NCI-H1436 treated with DMSO at 0.1 percent for 48 hours (cell line): Measurements from ENCODE around the gene UCK2.

Experiments
- DNase-seq: peaks from one replicate; lab custom pipeline; 2025; lab: John Stamatoyannopoulos, UW

The UCK2 gene

GRCh38 chr1:165855010-165855838 is 27.8 kb downstream of the UCK2 start:
- no peak for DNase-seq

DNA sequence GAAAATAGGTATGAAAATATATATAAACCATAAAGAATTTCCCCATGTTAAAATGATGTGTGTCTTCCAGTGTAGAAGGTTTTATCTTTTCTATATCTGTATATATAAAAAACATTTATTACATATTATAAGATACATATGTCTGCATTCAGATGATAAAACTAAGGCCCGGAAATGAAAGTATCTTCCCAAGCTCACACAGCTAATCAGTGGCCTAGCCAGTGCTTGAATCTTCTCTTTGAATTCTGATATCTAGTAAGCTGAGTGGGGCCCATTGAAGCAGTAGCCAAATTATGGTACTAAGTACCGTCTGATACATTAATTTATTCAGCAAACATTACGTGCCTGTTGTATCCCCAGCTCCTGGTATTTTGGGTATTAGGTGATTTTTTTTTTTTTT is 28.6 kb downstream of the UCK2 start:
- DNase-seq: no peak

- DNase-seq: no peak
These were observed 29.2 kb downstream of the UCK2 start for GRCh38 chr1:165856606-165857005.

DNA sequence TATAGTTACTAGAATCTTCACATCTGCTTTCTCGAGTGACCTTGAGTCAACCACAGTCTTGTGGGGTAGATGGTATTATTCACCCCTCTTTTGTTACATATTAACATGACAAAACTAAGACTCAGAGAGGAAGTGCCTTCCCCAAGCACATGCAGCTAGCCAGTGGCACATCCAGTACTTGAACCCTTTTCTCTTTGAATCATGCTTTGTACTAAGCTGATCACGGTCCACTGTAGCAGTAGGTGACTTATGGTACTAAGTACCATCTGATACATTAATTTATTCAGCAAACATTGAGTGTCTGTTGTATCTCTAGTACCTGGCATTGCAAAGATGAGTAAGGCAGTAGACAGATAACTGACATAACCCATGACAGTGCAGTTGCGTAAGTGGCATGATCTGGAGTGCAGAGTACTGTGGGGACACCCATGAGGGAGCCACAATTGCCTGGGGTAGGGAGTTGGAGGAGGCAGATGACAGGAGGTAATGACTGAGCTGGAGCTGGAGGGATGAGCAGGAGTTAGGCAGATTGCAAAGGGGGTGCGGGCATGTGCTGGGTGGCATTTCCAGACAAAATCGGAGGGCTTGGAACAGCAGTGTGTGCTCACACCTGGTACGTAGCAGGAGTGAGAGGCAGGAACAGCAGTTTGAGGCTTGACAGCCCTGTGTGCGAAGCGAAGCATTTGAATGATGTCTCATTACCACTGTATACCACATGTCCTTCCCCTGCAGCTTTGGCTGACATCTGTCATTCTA is 29.8 kb downstream of the UCK2 start:
- DNase-seq: no peak

DNA sequence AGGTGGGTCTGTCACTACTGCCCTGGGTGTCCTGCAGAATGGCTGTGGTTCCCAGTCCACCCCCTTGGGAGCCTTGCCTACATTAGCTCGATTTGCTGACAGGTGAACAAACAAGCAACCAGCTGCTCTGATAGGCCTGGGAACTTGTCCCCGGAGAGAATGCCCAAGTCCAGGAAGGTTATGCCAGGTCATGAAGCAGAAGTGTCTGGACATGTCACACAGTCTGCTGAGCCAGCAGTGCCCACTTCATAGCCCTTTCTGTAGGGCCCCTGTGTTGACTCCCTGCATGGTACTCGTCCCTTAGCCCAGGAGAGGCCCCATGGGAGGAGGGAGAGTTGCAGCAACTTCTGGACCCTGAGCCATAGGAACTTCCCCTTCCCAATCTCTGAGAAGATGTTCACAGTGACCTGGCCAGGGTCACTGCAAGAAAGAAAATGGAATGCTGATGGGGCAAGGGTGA is 31.0 kb downstream of the UCK2 start:
- DNase-seq: peak; percentile 19

DNA sequence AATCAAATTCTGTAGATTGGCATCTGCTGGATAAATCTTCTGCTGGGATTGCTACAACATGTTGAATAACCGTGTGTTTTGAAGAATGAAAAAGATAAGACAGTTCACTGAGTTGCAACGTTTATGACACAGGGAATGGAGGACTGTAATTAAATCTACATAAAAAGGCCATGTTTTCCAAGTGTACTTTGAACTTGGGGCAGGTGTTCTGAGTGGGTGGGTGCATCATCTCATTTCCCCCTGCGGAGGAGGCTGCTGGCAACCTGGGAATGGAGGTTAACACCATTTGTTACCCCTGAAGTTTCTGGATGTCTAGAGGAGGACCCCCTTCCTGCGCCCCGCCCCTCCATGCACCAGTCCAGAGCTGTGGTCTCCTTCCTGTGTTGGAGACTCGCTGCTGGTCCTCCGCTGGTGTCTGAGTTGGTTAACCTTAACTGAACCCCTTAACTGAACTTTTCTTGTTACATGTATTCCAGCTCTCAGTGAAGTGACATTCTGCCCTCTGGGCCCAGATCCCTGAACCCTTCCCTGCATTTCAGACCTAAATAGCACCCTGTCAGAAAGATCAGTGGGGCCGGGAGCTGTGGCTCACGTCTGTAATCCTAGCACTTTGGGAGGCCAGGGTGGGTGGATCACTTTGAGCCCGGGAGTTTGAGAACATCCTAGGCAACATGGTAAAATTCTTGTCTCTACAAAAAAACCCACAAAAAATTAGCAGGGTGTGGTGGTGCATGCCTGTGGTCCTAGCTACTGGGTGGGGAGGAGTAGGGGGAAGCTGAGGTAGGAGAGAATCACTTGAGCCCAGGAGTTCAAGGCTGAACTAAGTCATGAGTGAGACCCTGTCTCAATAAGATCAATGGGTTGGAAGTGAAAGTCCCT is 31.8 kb downstream of the UCK2 start:
- no peak for DNase-seq

GRCh38 chr1:165860065-165860464 is 32.7 kb downstream of the UCK2 start:
- no peak for DNase-seq

GRCh38 chr1:165861911-165862310 is 34.5 kb downstream of the UCK2 start:
- no peak for DNase-seq

DNA sequence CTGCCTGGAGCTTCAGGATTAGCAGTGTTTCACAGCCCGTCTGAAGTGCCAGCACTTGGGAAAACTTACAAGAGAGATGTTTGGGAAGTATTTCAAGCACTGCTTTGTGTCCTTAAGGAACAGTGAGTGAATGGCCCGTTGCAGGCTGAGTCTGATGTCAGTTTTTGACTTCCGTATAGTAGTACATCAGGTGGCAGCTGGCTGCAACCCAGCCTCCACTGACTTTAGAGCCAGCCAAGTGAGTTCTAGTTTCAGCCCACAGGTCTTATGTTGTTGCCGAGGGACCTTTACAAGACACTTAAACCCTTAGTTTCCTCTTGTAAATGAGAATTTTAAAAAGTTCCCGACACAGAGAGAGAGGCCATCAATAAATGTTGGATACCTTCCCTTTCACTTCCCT is 35.0 kb downstream of the UCK2 start:
- DNase-seq: no peak

DNA sequence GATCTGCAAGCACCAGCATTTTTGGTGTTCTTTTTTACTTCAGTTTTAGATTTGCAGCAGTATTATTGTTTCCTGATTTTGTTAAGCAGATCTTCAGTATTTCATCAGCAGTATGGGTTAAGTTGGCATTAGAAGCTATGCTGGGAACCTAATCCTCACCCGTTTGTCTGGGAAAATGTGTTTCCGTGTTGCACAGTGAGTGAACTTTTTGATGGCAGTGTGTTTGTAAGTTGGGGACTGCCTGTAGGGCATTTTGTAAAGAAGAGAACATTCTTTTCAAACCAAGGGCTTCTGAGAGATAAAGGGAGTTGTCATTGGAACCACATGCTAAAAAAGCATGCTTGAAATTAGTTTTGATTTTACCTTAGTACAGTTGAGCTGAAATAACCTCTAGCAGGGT is 35.9 kb downstream of the UCK2 start:
- DNase-seq: no peak

GRCh38 chr1:165865633-165866340 is 38.4 kb downstream of the UCK2 start:
- DNase-seq: no peak

DNA sequence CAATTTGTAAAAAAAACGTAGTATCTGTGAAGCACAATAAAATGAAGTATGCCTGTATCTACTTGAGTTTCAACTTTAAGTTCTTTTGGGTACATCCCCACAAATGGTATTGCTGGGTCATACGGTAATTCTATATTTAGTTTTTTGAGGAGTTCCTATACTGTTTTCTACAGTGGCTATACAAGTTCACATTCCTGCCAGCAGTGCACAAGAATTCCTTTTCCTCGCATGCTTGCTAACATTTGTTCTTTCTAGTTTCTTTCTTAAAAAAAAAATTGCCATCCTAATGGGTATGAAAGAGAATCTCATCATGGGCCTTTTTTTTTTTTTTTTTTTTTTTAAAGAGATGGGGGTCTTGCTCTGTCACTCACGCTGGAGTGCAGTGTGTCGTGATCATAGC is 41.9 kb downstream of the UCK2 start:
- no peak for DNase-seq

DNA sequence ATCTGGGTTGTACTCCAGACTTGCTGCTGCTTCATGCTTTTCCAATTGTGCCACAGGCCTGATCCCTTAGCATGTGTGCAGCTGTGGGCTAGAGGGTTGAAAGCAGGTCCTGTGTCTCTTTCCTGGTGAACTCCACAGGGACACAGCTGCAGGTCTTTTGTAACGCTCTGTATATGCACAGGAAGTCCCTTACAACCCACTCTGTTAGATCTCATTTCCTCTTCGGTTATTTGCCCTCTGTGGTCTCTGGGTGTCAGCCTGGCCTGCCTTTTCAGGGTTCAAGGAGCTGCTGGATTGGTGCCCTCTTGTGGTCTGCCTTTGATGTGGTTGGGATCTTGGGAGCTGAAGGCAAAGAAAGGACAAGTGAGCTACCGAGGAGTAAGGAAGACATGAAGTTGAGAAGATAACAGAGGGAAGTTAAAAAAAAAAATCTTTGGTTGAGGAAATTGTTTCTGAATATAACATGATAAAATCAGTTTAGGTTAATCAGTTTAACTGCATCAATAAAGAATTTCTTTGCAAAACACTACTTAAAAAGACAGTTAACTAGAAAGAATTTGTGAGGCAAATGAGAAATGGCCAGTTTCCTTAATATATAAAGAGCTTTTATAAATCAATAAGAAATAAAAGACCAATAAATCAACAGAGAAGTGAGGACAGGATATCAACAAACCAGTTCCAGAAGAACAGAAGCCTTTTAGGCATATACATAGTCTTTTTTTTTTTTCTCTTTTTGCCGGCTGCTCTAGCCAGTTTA is 44.1 kb downstream of the UCK2 start:
- DNase-seq: no peak

GRCh38 chr1:165873481-165873880 is 46.1 kb downstream of the UCK2 start:
- no peak for DNase-seq

DNA sequence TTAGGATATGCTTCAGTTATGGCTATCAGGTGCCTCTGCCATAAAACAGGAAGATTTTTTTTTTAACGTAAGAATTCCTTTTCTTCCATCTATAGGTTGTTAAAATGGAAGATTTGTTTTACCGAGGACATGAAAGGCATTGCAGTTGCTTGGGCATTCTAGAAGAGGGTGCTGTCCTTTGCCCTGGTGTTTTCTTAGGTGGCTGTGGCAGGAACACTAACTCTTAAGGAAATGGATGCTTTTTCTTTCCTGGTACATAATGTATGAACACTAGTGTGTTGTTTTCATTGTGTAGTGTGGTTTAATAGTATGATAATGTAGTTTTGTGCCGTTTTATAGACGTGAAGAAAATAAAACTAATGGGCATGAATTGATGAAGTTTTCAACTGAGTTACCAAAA is 47.2 kb downstream of the UCK2 start:
- DNase-seq: no peak

DNA sequence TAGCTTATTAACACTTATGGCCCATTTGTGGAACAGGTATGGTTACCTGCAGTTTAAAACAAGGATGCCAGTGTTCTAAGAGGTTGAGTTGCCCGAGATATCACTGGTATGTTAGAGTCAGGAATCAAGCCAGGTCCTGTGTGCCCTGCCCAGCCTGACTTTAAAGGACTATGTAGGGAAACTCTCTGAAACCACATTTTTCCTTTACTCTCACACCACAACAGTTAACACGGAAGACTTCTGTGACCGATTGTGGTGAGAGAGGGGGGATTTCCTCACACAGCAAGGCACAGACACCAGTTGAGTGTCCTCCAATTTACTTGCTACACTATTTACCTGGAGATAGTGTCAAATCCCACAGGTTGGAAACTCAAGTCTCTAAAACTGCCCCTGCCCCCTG is 47.8 kb downstream of the UCK2 start:
- no peak for DNase-seq

- DNase-seq: no peak
These were observed 48.2 kb downstream of the UCK2 start for GRCh38 chr1:165875604-165876003.

DNA sequence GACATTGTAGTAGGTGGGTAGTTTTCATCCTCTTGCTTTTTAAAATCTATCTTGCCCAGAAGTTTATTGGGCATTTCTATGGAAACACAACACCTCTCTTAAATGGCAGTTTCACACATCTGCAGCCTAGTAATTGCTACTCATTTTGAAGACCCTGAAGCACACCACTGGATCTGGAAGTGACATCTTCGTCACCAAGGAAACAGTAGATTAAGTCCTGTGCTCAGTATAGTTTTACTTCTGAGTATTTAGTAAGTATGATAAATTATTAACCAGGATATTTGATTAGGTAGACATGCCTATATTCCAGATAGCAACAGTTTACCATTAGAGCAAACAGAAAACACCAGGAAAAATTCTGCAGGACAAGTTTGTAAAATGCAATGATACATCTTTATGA is 48.7 kb downstream of the UCK2 start:
- DNase-seq: no peak

- no peak for DNase-seq
These were observed 50.0 kb downstream of the UCK2 start for GRCh38 chr1:165877411-165877810.

DNA sequence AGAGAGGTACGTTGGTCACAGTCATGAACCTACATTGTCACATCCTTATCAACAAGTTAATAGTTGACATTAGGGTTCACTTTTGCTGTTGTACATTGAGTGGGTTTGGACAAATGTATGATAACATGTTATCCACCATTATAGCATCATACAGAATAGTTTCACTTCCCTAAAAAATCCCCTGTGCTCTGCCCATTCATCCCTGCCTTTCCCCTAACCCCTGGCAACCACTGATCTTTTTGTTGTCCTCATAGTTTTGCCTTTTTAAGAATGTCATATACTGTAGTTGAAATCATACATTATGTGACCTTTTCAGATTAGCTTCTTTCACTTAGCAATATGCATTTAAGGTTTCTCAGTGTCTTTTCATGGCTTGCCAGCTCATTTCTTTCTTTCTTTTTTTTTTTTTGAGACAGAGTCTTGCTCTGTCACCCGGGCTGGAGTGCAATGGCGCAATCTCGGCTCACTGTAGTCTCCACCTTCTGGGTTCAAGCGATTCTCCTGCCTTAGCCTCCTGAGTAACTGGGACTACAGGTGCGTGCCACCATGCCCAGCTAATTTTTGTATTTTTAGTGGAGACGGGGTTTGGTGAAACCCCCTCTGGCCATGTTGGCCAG is 50.6 kb downstream of the UCK2 start:
- DNase-seq: no peak

DNA sequence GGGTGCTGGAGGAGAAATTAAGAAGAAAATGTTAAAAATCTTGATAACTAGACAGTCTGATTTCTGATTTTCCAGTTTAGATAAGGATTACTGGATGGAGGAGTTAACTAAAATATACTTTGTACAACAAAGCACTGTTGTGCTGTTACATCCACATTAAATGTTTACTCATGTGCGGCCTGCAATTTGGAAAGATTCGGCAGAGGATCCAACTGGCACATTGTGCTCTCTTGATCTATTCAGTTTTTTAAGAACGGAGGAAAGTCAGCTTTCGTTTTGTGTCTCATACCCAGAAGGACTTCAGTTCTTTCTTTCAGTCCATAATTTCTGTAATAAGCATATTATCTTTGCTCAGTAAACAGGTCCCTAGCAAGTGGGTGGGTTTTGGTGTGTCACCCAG is 52.5 kb downstream of the UCK2 start:
- DNase-seq: no peak
